NCI-H345 treated with DMSO at 0.1 percent for 48 hours (cell line): ENCODE measurements around the gene SELENON.

Experiments
- DNase-seq: peaks from one replicate; lab custom pipeline; 2025; ENCODE audit not compliant: unreplicated experiment; lab: John Stamatoyannopoulos, UW

The SELENON gene

DNA sequence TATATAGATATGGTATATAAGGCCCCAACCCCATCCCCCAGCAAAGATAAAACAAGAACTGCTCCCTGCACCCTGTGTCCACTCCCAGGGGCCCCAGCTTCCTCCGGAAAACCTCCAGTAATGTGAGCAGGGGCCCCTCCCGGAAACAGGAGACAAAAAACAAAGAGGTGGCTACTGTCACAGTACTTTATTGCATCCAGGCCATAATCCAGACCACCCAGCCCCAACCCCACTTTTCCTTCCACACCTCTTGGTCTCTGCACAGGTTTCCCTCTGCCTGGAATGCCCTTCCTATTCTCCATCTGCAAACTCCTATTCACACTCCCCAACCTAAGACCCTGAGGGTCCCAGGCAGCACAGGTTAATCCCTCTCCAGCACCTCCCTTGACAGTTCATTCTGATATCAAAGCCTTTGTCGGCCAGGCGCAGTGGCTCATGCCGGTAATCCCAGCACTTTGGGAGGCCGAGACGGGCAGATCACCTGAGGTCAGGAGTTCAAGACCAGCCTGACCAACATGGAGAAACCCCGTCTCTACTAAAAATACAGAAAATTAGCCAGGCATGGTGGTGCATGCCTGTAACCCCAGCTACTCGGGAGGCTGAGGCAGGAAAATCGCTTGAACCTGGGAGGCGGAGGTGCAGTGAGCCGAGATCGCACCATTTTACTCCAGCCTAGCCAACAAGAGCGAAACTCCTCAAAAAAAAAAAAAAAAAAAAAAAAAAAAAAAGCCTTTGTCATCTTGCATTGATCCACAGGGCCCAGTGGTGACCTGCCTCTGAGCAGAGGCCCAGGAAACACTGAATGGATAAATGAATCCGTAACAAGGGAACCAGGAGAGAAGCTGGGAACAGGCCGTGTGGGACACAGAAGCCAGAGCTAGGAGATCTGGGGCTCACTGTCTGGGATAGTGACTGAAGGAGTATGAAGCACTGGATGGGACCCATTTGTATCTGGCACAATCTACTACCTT, 61.6 kb downstream of the SELENON start:
- no peak for DNase-seq

DNA sequence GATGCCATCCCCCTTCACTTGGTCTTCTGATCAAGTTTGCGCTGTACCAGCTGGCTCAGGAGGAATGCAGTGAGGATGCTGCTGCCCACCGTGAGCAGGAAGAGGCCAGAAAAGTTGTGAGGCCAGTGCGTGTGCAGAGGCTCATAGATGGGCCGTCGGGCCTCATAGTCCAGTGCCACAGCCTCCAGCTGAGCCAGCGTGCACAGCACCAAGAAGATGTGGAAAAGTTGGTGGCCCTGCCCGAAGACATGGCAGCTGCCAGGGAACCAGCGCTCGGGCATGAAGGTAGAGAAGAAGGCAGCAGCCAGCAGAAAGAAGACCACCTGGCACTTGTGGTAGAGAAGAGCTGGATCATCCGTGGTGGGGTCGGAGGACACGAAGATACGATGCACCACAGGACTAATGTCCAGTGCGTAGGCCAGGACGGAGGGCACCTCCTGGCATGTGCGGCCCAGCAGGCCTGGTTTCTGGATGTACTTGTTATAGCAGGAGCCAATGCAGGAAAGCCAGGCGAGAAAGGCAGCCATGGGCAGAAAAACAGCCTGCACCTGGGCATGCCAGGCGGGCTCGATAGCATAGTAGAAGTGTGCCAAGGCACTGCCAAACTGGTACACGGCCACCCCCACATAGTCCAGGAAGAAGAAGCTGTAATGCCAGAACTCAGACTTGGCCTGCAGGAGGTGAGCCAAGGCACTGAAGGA, 62.9 kb downstream of the SELENON start:
- DNase-seq: no peak

DNA sequence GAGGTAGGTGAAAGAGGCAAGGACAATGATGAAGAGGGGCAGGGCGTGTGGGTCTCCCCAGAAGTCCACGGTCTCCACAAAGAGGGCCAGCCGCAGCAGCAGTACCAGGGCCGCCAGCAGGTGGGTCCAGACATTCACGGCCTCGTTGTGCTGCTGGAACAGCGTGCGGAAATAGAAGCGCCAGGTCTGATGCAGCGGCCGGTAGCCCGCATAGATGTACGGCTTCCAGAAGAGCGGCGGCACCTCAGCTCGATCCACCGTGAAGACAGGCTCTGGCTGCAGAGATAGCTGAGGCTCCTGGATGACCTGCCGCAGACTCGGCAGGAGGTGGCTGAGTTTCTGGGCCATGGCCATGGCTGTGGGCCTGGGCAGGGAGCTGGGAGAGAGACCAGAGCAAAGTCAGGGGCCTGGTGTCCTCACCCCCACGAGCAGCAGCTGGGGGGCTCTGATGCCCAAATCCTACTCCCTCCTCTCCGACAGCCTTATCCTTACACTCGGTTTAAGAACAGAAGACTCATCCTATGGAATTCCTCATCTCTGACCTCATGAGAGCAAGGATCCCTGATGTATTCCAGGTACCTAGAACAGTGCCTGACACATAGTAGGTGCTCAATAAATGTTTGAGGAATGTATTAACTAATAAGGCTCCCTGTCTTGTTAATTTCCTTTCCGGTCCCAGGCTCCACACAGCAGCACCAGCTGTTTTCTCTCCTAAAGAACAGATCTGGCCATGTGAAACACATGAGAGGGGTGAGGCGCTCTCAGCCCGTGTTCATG, 63.7 kb downstream of the SELENON start:
- DNase-seq: no peak

DNA sequence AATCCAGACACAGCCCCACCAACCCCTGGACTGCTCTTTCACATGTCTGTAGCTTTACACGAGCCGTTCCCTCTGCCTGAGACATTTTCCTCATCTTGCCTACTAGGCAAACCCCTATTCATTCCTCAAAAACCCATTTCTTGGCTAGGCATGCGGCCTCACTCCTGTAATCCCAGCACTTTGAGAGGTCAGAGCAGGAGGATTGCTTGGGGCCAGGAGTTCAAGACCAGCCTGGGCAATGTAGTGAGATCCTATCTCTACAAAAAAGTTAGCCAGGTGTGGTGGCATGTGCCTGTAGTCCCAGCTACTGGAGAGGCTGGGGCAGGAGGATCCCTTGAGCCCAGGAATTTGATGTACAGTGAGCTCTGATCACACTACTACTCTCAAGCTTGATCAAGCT, 64.4 kb downstream of the SELENON start:
- no peak for DNase-seq

DNA sequence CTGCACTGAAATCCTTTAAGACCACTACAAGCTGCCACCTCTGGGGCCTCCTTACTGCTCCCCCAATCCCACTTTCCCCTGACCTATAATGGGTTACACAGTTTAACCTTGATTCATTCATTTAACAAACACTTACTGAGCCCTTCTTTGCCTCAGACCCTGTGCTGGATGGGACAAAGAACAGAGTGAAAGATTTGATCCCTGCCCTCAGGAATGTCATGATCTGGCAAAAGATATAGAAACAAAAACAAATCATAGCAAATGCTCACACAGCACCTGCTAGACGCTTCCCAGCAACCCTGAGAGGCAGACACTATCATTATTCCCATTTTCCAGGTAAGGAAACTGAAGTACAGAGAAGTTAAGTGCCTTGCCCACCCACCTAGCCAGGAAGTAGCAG, 66.3 kb downstream of the SELENON start:
- no peak for DNase-seq

DNA sequence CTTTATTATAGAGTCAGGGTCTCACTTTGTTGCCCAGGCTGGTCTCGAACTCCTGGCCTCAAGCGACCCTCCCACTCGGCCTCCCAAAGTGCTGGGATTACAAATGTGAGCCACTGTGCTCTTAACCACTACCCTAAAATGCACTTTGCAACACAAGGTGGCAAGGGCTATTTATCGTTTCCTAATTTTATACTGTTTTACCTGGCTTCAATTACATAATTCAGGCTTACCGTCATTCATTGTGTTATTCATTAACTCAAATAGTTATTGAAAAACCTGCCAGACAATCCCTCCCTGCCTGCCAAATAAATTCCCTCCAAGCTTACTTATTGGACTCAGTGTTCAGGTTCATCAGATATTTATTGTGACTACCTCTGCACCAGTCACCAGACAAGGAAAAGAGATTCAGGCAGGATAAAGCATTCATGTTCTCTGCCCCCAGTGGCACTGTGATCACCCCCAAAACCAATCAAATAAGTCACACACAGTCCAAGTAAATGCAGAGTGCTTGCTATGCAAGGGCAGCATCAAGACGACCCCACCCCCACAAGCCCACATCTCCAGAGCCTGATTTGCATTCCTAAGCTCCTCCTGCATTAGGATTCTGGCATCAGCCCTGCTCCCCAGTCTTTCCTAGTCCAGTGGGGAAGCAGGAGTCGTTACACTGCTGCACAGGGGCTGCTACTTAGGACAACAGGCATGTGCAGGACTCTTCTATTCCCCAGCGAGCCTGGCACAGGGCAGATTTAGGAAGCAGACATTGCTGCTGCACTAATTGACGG, 67.4 kb downstream of the SELENON start:
- DNase-seq: no peak
